ENCODE measurements around the gene PSMD14.

The PSMD14 gene

GRCh38 chr2:161420406-161421074 lies 112.3 kb downstream of the PSMD14 start:
- DNase-seq = no peak

DNA sequence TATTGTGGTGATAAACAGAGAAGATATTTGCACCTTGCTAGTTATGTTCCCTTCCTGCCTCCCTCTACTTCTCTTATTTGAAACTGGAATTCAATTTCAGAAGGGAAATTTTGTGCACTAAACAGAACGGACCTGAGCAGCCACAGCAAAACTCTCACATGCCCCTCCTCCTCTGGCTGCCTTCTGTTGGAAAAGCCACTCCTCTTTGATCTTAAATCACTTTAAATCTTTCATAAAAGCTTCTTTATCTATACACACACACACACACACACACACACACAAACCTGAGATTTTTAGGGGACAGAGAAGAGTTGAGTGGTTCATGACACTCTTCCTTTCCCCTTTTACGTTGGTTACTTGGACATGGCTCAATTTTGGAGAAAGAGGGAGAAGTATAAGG lies 113.5 kb downstream of the PSMD14 start:
- no peak for DNase-seq

GRCh38 chr2:161422816-161423403 lies 114.7 kb downstream of the PSMD14 start:
- DNase-seq = no peak

DNA sequence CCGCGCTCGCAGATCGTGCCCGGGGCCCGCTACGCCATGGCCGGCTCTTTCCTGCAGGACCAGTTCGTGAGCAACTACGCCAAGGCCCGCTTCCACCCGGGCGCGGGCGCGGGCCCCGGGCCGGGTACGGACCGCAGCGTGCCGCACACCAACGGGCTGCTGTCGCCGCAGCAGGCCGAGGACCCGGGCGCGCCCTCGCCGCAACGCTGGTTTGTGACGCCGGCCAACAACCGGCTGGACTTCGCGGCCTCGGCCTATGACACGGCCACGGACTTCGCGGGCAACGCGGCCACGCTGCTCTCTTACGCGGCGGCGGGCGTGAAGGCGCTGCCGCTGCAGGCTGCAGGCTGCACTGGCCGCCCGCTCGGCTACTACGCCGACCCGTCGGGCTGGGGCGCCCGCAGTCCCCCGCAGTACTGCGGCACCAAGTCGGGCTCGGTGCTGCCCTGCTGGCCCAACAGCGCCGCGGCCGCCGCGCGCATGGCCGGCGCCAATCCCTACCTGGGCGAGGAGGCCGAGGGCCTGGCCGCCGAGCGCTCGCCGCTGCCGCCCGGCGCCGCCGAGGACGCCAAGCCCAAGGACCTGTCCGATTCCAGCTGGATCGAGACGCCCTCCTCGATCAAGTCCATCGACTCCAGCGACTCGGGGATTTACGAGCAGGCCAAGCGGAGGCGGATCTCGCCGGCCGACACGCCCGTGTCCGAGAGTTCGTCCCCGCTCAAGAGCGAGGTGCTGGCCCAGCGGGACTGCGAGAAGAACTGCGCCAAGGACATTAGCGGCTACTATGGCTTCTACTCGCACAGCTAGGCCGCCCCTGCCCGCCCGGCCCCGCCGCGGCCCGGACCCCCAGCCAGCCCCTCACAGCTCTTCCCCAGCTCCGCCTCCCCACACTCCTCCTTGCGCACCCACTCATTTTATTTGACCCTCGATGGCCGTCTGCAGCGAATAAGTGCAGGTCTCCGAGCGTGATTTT lies 115.5 kb downstream of the PSMD14 start:
- no peak for DNase-seq

- DNase-seq = no peak
These were observed 116.2 kb downstream of the PSMD14 start for GRCh38 chr2:161424394-161424769.

GRCh38 chr2:161424891-161425727 lies 116.9 kb downstream of the PSMD14 start:
- DNase-seq = no peak

DNA sequence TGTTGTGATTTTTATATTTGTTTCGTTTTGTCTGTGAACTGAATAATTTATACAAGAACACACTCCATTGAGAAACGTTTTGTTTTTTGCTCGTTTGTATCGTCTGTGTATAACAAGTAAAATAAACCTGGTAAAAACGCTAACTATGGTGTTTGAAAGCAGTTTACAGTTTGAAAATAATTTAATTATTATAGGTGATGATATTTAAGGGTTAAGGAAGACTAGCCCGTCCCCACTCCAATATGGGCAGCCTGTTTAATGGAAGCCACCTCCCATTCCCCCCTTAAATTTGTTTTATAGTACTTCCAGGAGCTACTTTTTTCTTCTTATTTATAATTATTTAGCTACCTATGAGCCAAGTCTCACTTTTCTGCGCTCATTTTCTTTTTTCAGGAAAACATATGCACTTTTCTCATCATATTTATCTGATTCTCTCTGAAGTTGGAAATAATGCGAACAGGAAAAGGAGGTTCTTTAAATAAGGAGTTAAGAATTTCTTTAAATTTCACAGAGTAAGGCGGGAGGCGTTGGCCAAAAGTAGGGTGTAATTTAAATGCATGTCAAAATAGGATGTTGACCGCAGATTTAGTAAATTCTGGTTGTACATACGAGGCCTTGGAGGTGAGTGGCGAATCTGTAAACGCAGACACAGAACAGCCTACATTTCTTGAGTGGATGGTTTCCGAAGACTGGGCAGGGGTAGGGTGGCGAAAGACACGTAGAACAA lies 117.7 kb downstream of the PSMD14 start:
- no peak for DNase-seq

- no peak for DNase-seq
These were observed 118.3 kb downstream of the PSMD14 start for GRCh38 chr2:161426455-161426921.

GRCh38 chr2:161426922-161427663 lies 118.9 kb downstream of the PSMD14 start:
- DNase-seq = no peak

DNA sequence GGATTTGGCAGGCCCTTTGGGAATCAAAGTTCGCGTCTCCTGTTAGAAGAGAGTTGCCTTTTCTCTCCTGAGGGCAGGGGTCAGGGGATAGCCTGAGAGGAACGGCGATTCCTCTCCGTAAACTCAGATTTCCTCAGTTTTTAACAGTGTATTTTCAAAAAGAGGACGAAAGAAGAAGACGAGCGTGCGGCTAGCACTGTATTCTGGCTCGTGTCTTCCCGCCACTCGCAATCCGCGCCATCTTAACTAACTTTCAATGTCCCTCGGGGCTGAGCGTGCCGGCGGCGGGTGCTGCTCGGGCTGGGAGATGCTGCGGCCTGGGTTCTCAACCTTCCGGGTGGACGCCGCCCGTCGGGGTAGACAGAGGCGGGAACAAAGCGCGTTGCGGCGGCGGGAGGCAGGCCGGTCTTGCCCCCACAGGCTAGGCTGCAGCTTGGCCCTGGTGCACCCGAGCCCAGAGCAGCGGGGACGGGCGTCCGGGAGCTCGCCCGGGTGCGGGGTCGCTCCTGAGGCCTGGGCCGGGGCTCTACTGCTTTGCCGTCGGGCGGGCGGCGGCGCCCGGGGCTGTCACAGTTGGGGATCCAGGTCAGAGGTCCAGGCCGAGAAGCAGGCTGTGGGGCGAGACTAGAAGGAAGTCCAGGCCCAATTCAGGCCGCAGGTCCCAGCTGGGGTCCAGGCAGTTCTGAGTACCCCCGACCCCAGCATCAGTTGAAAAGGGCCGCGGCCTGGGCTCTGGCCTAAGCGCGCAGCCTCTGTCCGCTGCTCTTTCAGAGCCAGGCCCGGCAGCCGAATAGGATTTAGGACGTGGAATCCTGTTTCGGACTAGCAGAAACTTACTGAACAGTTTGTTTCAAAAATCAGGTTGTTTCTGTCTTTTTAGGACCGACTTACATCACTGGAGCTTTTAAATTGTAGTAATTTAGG lies 119.7 kb downstream of the PSMD14 start:
- DNase-seq = no peak

- no peak for DNase-seq
These were observed 122.2 kb downstream of the PSMD14 start for GRCh38 chr2:161430386-161430785.

DNA sequence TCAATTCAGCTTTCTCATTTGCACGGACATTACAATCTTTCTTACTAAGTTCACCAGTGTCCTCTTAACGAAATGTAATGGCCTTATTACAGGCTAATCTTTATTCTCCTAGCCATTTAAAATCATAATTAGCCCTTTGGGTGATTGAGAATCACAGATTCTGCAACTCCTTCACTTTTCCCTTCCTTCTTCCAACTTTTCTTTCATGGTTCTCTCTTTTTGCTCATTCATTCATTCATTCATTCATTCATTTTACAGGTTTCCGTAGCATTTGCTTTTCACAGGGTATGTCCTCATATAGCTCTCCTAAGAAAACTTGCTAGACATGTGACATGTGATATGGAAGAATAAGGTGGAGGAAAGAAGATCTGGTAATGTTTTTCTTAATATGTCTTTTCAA lies 123.9 kb downstream of the PSMD14 start:
- no peak for DNase-seq

DNA sequence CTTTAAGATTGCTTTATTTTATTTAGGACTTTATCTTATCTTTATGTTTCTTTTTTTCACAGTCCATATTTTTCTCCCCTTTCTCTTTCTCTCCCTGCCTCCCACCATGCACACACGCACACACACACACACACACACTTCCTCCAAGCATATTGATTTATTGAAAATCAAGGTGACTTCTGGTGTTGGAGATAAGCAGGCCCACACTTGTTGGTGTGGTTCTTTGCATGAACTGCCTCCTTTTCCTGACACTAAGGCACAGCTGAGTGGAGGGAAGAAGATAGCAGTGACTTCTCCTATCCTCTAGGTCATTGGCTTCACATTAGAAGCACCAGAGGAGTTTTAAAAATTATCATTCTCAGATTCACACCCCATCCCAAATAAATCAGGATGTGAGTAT lies 125.9 kb downstream of the PSMD14 start:
- no peak for DNase-seq

DNA sequence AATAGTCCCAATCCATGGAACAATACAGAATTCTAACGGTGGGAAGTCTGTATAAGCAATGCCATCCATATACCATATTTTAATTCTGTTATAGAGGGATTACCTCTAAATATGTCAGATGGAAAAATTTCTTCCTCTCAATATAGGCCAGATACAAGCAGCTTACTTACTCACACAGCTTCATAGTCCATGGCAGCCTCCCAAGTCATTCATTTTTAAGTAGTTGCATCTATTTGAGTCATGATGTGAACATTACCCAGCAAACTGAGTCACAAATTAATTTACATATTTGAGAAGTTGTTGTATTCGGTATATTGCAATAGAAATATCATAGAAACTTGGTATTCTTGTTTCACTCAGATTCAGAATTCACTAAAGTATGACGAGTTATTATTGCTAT lies 128.2 kb downstream of the PSMD14 start:
- DNase-seq = no peak

DNA sequence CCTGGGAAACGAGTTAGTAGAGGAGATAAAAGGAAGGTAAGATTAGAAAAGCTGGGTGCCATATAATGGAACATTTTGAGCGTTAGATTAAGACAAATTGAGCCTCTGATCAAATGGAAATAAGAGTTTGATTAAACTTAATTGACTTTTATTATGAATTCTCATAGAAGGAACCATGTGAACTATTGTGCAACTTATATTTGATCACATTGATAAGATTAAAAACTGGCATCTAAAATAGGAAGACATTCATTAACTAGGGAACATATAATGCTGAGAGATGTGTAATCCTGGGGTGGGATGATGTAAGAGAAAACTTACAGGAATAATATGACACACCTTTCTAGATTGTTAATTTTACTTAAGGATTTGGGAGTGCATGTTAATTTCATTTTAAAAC lies 130.4 kb downstream of the PSMD14 start:
- DNase-seq = no peak

- DNase-seq = no peak
These were observed 136.9 kb downstream of the PSMD14 start for GRCh38 chr2:161445097-161445496.

- DNase-seq = no peak
These were observed 140.2 kb downstream of the PSMD14 start for GRCh38 chr2:161448431-161448830.
